Right lobe of liver (tissue), 6 donors: ENCODE results near the gene PTGFRN. TPM values are rescaled to one million over a fixed set of nuclear protein-coding genes. Genes with fewer than 3 reads are reported as not detected.

Experiments
- ATAC-seq, 4 donors: fragments of 200-7000 bp; cut with Tn5 transposase; one replicate each; pipeline ENCODE4 v1.9.1; 2020; ENCODE audit warnings: mild to moderate bottlenecking in 4 of 4, moderate library complexity in 4 of 4
- DNase-seq, 3 donors: peaks; one replicate each; pipeline ENCODE4 v3.0.0-alpha.2; 2020
- H3K27ac ChIP-seq, 3 donors: fragments of 200-600 bp; one replicate each; pipeline ENCODE4 v1.8.0; 2022
- H3K27me3 ChIP-seq, 2 donors: fragments of 200-600 bp; one replicate each; pipeline ENCODE4 v1.8.0; 2022
- H3K36me3 ChIP-seq, 4 donors: fragments of 200-600 bp; sonication (generic) in 1 of 4; one replicate each; pipeline versions ENCODE4 v1.5.1 to v1.8.0; 2017 to 2022; ENCODE audit warnings: control low read depth in 1 of 4
- H3K4me1 ChIP-seq, 4 donors: fragments of 200-600 bp; sonication (generic) in 1 of 4; one replicate each; pipeline versions ENCODE4 v1.5.1 to v1.8.0; 2017 to 2022; ENCODE audit warnings: control low read depth in 1 of 4
- H3K4me3 ChIP-seq, 3 donors: fragments of 200-600 bp; one replicate each; pipeline ENCODE4 v1.8.0; 2022
- H3K9me3 ChIP-seq, 4 donors: fragments of 200-600 bp; sonication (generic) in 1 of 4; one replicate each; pipeline versions ENCODE4 v1.5.1 to v1.8.0; 2017 to 2022; ENCODE audit warnings: control low read depth in 1 of 4
- POLR2A ChIP-seq: fragments of 450-650 bp; IDR thresholded peaks from one replicate; pipeline ENCODE4 v1.6.1; 2017; ENCODE audit warnings: antibody characterized with exemption, mild to moderate bottlenecking
- WGBS: methylation state at CpG from one replicate; pipeline ENCODE4 v1.1.6; 2018; ENCODE audit warnings: low coverage, low lambda C conversion rate; ENCODE audit not compliant: insufficient coverage; ENCODE audit errors: missing lambda C conversion rate; 5-methylcytosine and 5-hydroxymethylcytosine counted together
- intact Hi-C, 2 donors: fragments of 100-400 bp; cut with DNase I; formaldehyde crosslinking; loops; one replicate each; pipeline versions ENCODE4 v1.11.2 to v1.14.1; 2022
- total RNA-seq, 6 experiments: library from RNA; depleted of rRNA in 2 of 6; stranded (reverse); fragments of >200 nt in 2 of 6; fragmentation: NEBNext Ultra II Directional in 3 of 6; extraction: Animal tissue kit (Norgen Biotek cat#: 25700) in 3 of 6; gene quantifications; one replicate each; pipeline versions ENCODE4 v1.1.0 to v1.2.4, GENCODE V29; 2016 to 2023
- TF ChIP-seq, protein P1 (sequence below), 4 donors: fragments of 200-600 bp in 3 of 4; fragments of 450-650 bp in 1 of 4; IDR thresholded peaks; one replicate each; pipeline versions ENCODE4 v1.5.1 to v1.8.0; 2016 to 2022; ENCODE audit warnings: antibody characterized with exemption in 4 of 4, mild to moderate bottlenecking in 2 of 4
- donor health status: DM: no; HTN: yes; CAD: no.
- donor health status: DM: no; HTN: no; CAD: no.
- donor health status: DM: no; HTN: no; CAD: no.
- donor health status: DM: no; HTN: yes; CAD: no.
- donor health status: DM: no; HTN: yes; CAD: no.

Gene PTGFRN
- total RNA-seq, 6 experiments from 2014 or later, result 12.6 to 28.1 (median 17.5) TPM

DNA sequence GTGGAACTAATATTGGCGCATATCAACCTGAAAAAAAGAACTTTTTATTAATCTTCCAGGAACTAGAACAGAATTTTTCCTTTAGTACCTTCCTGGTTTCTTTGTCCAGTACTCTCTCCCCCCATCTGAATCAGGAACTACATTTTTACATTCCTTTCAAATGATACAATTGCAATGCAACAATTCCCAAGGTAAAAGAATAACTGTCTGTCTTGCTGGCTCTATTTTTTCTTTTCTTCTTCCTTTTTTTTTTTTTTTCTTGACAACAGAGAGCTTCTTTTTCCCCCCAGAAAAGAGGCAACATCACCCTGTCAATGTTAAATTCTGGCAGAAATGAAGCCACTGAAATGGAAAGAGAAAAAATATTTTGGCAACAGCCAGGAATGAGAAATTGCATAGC is 87.3 kb downstream of the PTGFRN start:
- 86% methylated on average over 1 of the region's 1 CpG for WGBS
- no peak for DNase-seq
- intact Hi-C loops, result no loop called here

DNA sequence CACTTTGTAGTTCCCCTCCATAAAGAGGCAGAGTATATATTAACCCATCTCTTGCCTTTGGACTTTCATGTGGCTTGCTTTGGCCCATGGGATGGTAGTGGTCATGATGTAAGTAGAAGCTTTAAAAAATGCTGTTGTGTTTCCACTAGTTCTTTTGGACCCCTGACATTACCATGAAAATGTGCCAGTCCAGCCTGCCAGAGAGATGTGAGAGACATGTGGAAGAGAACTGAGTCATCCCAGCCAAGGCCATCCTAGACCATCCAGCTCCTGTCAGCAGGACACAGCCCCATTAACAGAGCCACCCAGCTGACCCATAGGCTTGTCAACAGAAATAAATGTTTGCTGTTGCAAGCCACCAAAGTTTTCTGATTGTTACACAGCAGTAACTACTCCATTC is 87.9 kb downstream of the PTGFRN start:
- Histone ChIP-seq H3K4me1 (no peaks in the 10 kb centered on the region), H3K27ac (no peak overlapping the region), H3K36me3 (no peaks in the 10 kb centered on the region), H3K9me3 (no peaks in the 10 kb centered on the region), H3K27me3 (no peaks in the 10 kb centered on the region), H3K4me3 (no peak overlapping the region)
- ATAC-seq (no peak), DNase-seq (no peak)
- intact Hi-C loops, result no loop called here
- TF ChIP-seq POLR2A, result no peak
- TF ChIP-seq, protein P1, sequence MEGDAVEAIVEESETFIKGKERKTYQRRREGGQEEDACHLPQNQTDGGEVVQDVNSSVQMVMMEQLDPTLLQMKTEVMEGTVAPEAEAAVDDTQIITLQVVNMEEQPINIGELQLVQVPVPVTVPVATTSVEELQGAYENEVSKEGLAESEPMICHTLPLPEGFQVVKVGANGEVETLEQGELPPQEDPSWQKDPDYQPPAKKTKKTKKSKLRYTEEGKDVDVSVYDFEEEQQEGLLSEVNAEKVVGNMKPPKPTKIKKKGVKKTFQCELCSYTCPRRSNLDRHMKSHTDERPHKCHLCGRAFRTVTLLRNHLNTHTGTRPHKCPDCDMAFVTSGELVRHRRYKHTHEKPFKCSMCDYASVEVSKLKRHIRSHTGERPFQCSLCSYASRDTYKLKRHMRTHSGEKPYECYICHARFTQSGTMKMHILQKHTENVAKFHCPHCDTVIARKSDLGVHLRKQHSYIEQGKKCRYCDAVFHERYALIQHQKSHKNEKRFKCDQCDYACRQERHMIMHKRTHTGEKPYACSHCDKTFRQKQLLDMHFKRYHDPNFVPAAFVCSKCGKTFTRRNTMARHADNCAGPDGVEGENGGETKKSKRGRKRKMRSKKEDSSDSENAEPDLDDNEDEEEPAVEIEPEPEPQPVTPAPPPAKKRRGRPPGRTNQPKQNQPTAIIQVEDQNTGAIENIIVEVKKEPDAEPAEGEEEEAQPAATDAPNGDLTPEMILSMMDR (IDR thresholded peaks at IDR 0.05), result no peak

More for the DNA sequence above, 87.3 kb downstream of the PTGFRN start:
- H3K9me3 ChIP-seq, result no peaks in the 10 kb centered on the region
- H3K27me3 ChIP-seq, result no peaks in the 10 kb centered on the region
- H3K27ac ChIP-seq, result no peak overlapping the region
- no peak for ATAC-seq
- TF ChIP-seq, protein P1 (IDR thresholded peaks at IDR 0.05), result no peak
- TF ChIP-seq POLR2A, result no peak
- no peak overlapping the region for H3K4me3 ChIP-seq
- H3K36me3 ChIP-seq, result no peaks in the 10 kb centered on the region
- no peaks in the 10 kb centered on the region for H3K4me1 ChIP-seq

DNA sequence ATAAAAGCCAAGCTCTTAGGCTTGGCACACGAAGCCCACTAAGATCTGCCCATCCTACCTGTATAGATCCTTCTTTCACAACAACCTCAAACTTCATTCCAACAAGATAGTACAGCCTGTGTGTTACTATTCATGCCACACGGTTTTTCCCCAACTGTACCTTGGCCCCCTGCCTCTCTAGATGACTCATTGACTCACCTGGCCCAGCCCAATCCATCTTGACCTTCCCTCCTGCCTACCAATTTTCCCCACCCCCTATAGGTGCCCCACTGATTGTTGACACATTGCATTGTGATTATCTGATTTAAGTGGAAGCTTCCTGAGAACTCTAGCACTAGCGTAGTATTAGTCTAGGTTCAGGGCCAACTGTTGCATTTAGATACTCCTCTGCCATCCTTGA is 89.9 kb downstream of the PTGFRN start:
- Histone ChIP-seq H3K36me3 (no peaks in the 10 kb centered on the region), H3K4me3 (no peak overlapping the region), H3K27ac (no peak overlapping the region), H3K4me1 (no peaks in the 10 kb centered on the region), H3K27me3 (no peaks in the 10 kb centered on the region), H3K9me3 (no peaks in the 10 kb centered on the region)
- TF ChIP-seq POLR2A, result no peak
- TF ChIP-seq, protein P1 (IDR thresholded peaks at IDR 0.05), result no peak
- ATAC-seq (no peak), DNase-seq (no peak)
- 67% methylated on average over 3 of the region's 3 CpGs for WGBS
- intact Hi-C loops, result no loop called here

DNA sequence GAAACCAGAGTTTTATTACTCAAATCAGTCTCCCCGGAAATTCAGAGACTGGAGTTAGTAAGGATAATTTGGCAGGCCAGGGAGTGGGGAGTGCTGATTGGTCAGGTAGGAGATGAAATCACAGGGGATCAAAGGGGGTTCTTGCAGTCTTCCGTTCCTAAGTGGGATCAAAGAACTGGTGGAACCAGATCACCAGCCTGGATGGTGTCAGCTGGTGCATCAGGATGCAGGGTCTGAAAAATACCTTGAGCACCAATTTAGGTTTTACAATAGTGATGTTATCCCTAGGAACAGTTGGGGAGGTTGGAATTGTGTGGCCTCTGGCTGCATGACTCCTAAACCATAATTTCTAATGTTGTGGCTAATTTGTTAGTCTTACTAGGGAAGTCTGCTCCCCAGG is 90.4 kb downstream of the PTGFRN start:
- Histone ChIP-seq H3K27ac (no peak overlapping the region), H3K27me3 (no peaks in the 10 kb centered on the region), H3K9me3 (no peaks in the 10 kb centered on the region), H3K4me3 (no peak overlapping the region), H3K4me1 (no peaks in the 10 kb centered on the region), H3K36me3 (no peaks in the 10 kb centered on the region)
- 77% methylated on average over 2 of the region's 2 CpGs for WGBS
- DNase-seq (no peak), ATAC-seq (no peak)
- intact Hi-C loops, result no loop called here
- no peak for TF ChIP-seq POLR2A

DNA sequence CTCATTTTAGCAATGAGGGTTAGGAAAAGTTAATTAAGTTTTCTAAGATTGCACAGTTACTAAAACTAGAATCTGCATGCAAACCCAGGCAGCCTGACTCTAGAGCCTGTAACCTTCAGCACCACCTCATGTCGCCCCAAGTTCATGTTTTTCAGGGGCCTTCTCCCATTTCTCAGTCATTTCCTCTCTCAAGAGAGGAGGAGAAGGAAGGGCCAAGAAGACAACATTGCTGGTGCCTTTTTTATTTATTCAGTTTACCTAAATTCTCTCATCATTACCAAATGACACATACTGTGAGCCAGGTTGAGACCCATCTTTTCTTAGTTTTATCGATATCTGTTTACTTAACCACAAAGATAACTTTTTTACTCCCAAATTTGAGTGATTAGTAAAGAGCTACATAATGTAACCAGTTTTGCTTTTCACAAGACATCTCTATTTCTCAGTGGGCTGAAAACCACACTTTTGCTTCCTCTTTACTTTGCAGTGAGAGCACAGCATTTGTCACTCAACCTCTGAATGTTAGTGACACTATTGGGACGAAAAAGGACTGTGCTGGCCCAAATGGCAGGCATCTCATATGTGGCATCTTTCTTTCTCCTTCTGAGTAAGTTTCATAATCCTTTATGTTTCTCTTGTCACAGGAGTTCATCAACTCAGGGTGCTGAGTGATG is 91.7 kb downstream of the PTGFRN start, which contains the start of gene CD101:
Gene CD101 (plus strand): TSS at position 507 of the 674 bp plus-strand sequence. CDS start 58 bp downstream, at position 565.
- Histone ChIP-seq H3K9me3 (no peaks in the 10 kb centered on the region), H3K4me1 (no peaks in the 10 kb centered on the region), H3K27ac (no peak within 1 kb of the TSS), H3K36me3 (no peaks in the 10 kb centered on the region), H3K4me3 (no peak within 1 kb of the TSS), H3K27me3 (no peaks in the 10 kb centered on the region)
- intact Hi-C loops, result no loop called here
- 50% methylated on average over 2 of the region's 3 CpGs for WGBS
- no peak for TF ChIP-seq POLR2A
- TF ChIP-seq, protein P1 (IDR thresholded peaks at IDR 0.05), result no peak
- peak in 3 of 4 donors; percentile 35 to 58 (median 42) for ATAC-seq
- no peak for DNase-seq
